ENCODE data around the gene P4HTM.

The P4HTM gene

DNA sequence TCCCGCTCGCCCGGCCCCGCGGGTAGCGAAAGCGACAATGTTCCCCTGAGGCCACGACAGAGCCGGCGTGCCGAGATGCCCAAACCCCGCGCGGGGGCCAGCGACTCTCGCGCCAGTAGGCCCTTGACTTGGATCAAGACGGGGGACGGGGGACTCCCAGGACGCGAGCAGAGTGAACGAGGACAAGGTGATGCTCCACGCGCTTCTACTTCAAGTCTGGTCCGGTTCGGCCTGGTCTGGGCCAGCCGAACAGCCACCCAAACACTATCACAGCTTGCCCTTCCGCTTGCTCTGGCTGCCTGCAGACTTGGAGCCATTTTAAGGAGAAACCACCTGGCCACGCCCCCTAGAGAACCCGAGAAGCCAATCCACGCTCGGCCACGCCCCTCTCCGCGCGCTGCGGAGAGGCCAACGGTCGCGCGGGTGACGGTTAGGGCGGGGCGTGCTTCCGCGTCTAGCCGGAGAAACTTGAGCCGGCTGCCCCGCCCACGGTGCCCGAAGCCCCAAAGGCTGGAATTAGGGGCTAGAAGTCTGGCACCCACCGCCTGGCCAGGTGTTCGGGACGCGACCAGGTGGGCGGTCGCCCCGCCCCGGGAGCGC, 31.3 kb downstream of the P4HTM start (continued):
- TF ChIP-seq, protein P1, sequence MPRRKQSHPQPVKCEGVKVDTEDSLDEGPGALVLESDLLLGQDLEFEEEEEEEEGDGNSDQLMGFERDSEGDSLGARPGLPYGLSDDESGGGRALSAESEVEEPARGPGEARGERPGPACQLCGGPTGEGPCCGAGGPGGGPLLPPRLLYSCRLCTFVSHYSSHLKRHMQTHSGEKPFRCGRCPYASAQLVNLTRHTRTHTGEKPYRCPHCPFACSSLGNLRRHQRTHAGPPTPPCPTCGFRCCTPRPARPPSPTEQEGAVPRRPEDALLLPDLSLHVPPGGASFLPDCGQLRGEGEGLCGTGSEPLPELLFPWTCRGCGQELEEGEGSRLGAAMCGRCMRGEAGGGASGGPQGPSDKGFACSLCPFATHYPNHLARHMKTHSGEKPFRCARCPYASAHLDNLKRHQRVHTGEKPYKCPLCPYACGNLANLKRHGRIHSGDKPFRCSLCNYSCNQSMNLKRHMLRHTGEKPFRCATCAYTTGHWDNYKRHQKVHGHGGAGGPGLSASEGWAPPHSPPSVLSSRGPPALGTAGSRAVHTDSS (tag by site-specific recombination; IDR thresholded peaks at IDR 0.05), result 0 out of 2 replicates have a peak, but pooled peaks have one; percentile 22
- TF ChIP-seq, protein P2, sequence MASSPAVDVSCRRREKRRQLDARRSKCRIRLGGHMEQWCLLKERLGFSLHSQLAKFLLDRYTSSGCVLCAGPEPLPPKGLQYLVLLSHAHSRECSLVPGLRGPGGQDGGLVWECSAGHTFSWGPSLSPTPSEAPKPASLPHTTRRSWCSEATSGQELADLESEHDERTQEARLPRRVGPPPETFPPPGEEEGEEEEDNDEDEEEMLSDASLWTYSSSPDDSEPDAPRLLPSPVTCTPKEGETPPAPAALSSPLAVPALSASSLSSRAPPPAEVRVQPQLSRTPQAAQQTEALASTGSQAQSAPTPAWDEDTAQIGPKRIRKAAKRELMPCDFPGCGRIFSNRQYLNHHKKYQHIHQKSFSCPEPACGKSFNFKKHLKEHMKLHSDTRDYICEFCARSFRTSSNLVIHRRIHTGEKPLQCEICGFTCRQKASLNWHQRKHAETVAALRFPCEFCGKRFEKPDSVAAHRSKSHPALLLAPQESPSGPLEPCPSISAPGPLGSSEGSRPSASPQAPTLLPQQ (tag by site-specific recombination; IDR thresholded peaks at IDR 0.05), result peak; percentile 50; the same call in 1 of the 2 replicates
- TF ChIP-seq ZNF501 (tag by site-specific recombination; IDR thresholded peaks at IDR 0.05) (peak; percentile 70; the same call in 1 of the 2 replicates), PRDM1 (tag by site-specific recombination; IDR thresholded peaks at IDR 0.05) (no peak), ZNF514 (tag by site-specific recombination; IDR thresholded peaks at IDR 0.05) (no peak), ZNF341 (tag by site-specific recombination; IDR thresholded peaks at IDR 0.05; ENCODE audit: low read depth) (peak; percentile 12; the same call in 1 of the 2 replicates), YY1 (tag by site-specific recombination; IDR thresholded peaks at IDR 0.05) (peak; percentile 35; the same call in 1 of the 2 replicates), ZBTB26 (tag by site-specific recombination; optimal IDR thresholded peaks at IDR 0.05) (peak; percentile 54), ZNF561 (tag by site-specific recombination; IDR thresholded peaks at IDR 0.05; ENCODE audit: borderline replicate concordance) (no peak), MYNN (tag by site-specific recombination; IDR thresholded peaks at IDR 0.05; ENCODE audit: borderline replicate concordance) (no peak), ZNF623 (tag by site-specific recombination; IDR thresholded peaks at IDR 0.05) (no peak), ZSCAN30 (tag by site-specific recombination; IDR thresholded peaks at IDR 0.05) (peak; percentile 13; the same call in 1 of the 2 replicates), KLF9 (tag by site-specific recombination; IDR thresholded peaks at IDR 0.05; ENCODE audit: low read depth) (peak; percentile 97), PATZ1 (tag by site-specific recombination; IDR thresholded peaks at IDR 0.05) (peak; percentile 97; the same call in 1 of the 2 replicates), SP3 (tag by site-specific recombination; IDR thresholded peaks at IDR 0.05) (peak; percentile 90), SP2 (tag by site-specific recombination; IDR thresholded peaks at IDR 0.05) (peak; percentile 78), PRDM10 (tag by site-specific recombination; IDR thresholded peaks at IDR 0.05) (no peak), ZNF449 (tag by site-specific recombination; IDR thresholded peaks at IDR 0.05) (0 out of 2 replicates have a peak, but pooled peaks have one; percentile 53), ZNF2 (tag by site-specific recombination; IDR thresholded peaks at IDR 0.05) (peak; percentile 52), ZNF626 (tag by site-specific recombination; IDR thresholded peaks at IDR 0.05) (no peak), GLI4 (tag by site-specific recombination; IDR thresholded peaks at IDR 0.05) (peak; percentile 48; the same call in 1 of the 2 replicates), ZSCAN23 (tag by site-specific recombination; IDR thresholded peaks at IDR 0.05) (0 out of 2 replicates have a peak, but pooled peaks have one; percentile 16), ZFP3 (tag by site-specific recombination; IDR thresholded peaks at IDR 0.05; ENCODE audit: low read depth) (no peak)
- TF ChIP-seq, protein P3, sequence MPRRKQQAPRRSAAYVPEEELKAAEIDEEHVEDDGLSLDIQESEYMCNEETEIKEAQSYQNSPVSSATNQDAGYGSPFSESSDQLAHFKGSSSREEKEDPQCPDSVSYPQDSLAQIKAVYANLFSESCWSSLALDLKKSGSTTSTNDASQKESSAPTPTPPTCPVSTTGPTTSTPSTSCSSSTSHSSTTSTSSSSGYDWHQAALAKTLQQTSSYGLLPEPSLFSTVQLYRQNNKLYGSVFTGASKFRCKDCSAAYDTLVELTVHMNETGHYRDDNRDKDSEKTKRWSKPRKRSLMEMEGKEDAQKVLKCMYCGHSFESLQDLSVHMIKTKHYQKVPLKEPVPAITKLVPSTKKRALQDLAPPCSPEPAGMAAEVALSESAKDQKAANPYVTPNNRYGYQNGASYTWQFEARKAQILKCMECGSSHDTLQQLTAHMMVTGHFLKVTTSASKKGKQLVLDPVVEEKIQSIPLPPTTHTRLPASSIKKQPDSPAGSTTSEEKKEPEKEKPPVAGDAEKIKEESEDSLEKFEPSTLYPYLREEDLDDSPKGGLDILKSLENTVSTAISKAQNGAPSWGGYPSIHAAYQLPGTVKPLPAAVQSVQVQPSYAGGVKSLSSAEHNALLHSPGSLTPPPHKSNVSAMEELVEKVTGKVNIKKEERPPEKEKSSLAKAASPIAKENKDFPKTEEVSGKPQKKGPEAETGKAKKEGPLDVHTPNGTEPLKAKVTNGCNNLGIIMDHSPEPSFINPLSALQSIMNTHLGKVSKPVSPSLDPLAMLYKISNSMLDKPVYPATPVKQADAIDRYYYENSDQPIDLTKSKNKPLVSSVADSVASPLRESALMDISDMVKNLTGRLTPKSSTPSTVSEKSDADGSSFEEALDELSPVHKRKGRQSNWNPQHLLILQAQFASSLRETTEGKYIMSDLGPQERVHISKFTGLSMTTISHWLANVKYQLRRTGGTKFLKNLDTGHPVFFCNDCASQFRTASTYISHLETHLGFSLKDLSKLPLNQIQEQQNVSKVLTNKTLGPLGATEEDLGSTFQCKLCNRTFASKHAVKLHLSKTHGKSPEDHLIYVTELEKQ (tag by site-specific recombination; IDR thresholded peaks at IDR 0.05; ENCODE audit: borderline replicate concordance), result peak; percentile 17; the same call in 1 of the 2 replicates

All from HEK293 (cell line).